HG03469 (cell line): ENCODE measurements around the gene CD163L1.
"Not testable (repeated sequence)": the region's sequence is repeated elsewhere in the genome, so short reads cannot be mapped to it uniquely, and the experiment has no call there.

Experiments
- ATAC-seq: cut with Tn5 transposase; IDR thresholded peaks from one replicate; pipeline ENCODE4 v1.9.1; 2021; ENCODE audit warnings: mild to moderate bottlenecking, moderate library complexity, moderate number of reproducible peaks; ENCODE audit not compliant: unreplicated experiment

Gene CD163L1

DNA sequence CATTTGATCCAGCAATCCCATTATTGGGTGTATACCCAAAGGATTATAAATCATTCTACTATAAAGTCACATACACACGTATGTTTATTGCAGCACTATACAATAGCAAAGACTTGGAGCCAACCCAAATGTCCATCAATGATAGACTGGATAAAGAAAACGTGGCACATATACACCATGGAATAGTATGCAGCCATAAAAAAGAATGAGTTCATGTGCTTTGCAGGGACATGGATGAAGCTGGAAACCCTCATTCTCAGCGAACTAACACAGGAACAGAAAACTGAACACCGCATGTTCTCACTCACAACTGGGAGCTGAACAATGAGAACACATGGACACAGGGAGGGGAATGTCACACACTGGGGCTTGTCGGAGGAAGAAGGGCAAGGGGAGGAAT, 106.2 kb downstream of the CD163L1 start:
- ATAC-seq, result not testable (repeated sequence)

DNA sequence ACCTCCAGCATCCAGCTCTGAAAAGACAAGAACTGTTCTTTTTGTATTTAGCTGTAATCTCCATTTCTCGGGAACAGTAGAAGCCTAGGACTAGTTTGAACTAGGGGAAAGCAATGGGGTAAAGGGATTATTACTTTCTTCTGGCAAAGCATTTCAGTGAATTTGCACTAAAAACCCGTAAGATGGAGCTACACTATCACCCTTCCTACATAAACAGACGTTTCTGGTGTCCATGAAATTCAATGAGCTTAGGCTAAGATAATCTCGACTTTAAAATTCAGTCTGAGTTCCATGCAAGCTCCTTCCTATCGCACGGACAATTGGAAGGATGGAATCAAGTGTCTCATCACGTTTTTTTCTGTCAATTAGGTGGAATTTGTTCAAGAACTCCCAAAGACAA, 116.0 kb downstream of the CD163L1 start:
- no peak for ATAC-seq

DNA sequence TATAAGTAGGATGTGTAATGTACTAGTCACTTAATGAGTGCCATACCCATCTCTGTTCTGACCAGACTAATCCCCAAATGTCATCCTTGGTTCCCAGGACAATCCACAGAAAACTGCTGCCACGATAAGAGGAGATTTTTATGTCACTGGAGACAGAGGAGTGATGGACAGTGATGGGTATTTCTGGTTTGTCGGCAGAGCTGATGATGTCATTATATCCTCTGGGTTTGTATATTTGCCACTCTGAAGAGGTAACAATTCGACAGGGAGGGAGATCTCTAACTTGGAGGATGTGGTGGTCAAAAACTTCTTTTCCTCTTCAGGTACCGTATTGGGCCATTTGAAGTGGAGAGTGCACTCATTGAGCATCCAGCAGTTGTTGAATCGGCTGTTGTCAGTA, 119.8 kb downstream of the CD163L1 start:
- no peak for ATAC-seq

DNA sequence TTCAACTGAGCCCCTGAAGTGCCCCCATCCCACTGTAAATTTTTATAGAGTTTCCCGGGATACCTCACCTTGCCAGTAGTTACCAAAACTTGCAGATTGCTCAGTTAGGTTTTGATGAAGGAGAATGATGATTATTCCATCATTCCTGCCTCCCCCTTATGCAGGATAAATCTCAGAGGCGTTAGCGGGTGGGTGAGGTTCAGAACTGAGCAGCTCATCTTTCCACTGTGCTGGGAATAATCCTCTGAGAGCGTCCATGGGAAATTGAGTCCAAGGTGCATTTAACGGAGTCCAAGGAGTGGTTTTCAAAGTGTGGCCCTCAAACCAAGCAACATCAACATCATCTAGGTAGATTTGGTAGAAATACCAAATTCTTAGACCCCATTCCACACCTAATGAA, 121.4 kb downstream of the CD163L1 start:
- ATAC-seq, result no peak

DNA sequence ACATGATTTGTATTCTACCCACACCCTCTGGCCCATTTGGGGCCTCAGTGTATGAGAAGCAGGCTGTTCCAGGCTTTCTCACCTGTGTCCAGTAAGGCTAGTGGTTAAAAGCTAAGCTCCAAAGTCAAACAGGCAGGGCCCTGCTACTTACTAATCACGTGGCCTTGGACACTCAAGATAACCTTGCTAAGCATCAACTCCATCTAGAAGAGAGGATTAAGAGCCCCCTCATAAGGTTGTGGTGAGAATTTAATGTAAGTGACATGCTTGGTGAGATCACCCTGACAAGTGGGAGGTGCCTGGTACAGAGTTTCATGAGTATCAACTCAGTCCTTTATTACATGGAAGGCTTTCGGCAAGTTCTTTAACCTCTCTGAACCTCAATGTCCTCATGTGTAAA, 122.3 kb downstream of the CD163L1 start:
- no peak for ATAC-seq

DNA sequence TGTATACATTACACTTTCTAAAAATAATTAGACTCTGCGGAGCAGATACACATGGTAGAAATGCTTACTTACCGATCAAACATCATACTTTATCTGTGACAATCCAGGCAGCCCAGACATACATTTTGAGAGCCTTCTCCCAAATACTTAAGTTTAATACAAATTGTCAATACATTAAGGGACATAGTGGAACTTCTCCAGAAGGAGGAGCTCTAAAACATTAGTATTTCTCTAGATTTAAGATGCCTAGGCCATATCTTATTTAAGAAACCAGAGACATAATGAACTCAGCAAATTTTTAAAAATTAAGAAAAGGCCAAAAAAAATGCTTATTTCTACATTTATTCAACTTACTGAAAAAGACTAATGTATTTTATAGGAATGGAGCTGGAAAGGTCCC, 124.0 kb downstream of the CD163L1 start:
- no peak for ATAC-seq

DNA sequence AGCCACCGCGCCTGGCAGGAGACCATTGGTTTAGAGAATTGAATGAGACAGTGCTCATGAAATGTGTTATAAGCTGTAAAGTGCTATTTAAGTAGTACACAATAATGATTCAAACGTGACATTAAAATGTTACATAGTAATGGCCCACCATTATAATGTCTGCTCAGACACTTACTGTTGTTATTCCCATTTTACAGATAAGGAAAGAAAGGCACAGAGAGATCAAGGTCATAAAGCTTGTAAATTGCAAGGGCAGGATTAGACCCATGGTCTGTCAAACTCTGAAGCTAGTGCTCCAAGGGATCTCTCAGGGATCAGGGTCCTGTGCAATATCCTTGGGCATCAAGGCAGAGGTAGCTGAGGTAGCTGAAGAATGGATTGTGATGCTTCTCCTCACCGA, 133.9 kb downstream of the CD163L1 start:
- ATAC-seq, result no peak
